ENCODE measurements around the gene NACC2.

DNA sequence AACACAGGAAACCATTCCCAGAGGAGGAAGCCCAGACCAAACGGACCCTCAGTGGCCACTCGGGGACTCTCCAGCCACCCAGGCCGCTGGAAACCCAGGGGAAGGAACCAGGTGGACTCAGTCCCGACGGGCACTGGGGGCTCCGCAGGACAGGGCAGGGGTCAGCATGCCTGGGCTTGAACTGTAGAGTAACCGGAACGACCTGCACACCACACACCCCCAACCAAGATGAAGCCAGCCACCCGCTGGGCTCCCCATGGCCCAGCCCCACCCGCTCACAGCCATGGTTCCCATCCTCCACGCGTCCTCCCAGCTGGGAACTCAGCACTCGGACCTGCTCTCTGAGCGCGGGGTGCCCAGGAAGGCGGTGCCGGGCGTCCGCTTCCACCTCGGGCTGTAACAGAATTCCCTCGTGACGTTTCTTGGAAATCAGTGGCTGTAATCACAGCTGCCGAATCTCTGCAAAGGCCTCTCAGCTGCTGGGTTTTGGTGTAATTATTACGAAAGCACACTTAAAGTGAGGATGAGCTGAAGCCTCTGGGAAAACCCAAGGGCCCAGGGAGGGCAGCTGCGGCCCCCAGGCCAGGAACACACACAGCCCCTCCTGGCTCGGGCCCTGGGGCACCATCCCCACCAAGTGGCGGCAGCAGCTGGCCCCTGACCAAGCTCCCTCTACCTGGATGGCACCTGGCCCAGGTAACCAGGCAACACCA is 13.8 kb downstream of the NACC2 start:
- TF ChIP-seq TCF7L2 (IDR thresholded peaks at IDR 0.05; ENCODE audit: low read depth, low read length): no peak
- no peak for TF ChIP-seq CTCF (IDR thresholded peaks at IDR 0.05)
- TF ChIP-seq, protein P1, sequence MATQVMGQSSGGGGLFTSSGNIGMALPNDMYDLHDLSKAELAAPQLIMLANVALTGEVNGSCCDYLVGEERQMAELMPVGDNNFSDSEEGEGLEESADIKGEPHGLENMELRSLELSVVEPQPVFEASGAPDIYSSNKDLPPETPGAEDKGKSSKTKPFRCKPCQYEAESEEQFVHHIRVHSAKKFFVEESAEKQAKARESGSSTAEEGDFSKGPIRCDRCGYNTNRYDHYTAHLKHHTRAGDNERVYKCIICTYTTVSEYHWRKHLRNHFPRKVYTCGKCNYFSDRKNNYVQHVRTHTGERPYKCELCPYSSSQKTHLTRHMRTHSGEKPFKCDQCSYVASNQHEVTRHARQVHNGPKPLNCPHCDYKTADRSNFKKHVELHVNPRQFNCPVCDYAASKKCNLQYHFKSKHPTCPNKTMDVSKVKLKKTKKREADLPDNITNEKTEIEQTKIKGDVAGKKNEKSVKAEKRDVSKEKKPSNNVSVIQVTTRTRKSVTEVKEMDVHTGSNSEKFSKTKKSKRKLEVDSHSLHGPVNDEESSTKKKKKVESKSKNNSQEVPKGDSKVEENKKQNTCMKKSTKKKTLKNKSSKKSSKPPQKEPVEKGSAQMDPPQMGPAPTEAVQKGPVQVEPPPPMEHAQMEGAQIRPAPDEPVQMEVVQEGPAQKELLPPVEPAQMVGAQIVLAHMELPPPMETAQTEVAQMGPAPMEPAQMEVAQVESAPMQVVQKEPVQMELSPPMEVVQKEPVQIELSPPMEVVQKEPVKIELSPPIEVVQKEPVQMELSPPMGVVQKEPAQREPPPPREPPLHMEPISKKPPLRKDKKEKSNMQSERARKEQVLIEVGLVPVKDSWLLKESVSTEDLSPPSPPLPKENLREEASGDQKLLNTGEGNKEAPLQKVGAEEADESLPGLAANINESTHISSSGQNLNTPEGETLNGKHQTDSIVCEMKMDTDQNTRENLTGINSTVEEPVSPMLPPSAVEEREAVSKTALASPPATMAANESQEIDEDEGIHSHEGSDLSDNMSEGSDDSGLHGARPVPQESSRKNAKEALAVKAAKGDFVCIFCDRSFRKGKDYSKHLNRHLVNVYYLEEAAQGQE (IDR thresholded peaks at IDR 0.05; ENCODE audit: insufficient read depth in 1 of 2, low read depth in 2 of 2, low read length in 1 of 2): no peak
- TF ChIP-seq POLR2AphosphoS5 (IDR thresholded peaks at IDR 0.05; ENCODE audit: low read depth, low read length): no peak
